KMS-11 (cell line): ENCODE data around the gene KTN1.

Experiments used
- H2AFZ ChIP-seq: fragments of 200-600 bp; sonication (generic); 2 replicates; pipeline ENCODE4 v1.6.1; 2016; ENCODE audit warnings: antibody characterized with exemption, mixed run types, low read depth
- H3K27ac ChIP-seq: fragments of 200-600 bp; sonication (generic); 2 replicates; pipeline ENCODE4 v1.6.1; 2016; ENCODE audit warnings: mild to moderate bottlenecking, mixed run types
- H3K27me3 ChIP-seq: fragments of 200-600 bp; sonication (generic); 2 replicates; pipeline ENCODE4 v1.6.1; 2017; ENCODE audit warnings: mild to moderate bottlenecking, low read depth, mixed run types, moderate library complexity; ENCODE audit not compliant: insufficient read depth
- H3K36me3 ChIP-seq: fragments of 200-600 bp; sonication (generic); 2 replicates; pipeline ENCODE4 v1.6.1; 2017; ENCODE audit warnings: mild to moderate bottlenecking, mixed run types; ENCODE audit not compliant: insufficient read depth
- H3K4me1 ChIP-seq: fragments of 200-600 bp; sonication (generic); 2 replicates; pipeline ENCODE4 v1.6.1; 2016; ENCODE audit warnings: mild to moderate bottlenecking, low read depth, mixed run types; ENCODE audit not compliant: poor library complexity, severe bottlenecking
- H3K4me2 ChIP-seq: fragments of 200-600 bp; sonication (generic); 2 replicates; pipeline ENCODE4 v1.7.0; 2016; ENCODE audit warnings: mild to moderate bottlenecking, mixed run types
- H3K4me3 ChIP-seq: fragments of 200-600 bp; sonication (generic); IDR thresholded peaks from 2 replicates; pipeline ENCODE4 v1.6.1; 2017; ENCODE audit warnings: low read depth, low read length, mixed read lengths; ENCODE audit not compliant: insufficient read depth
- H3K79me2 ChIP-seq: fragments of 200-600 bp; sonication (generic); 2 replicates; pipeline ENCODE4 v1.6.1; 2016; ENCODE audit warnings: low read depth, mixed run types; ENCODE audit not compliant: insufficient read depth
- H3K9ac ChIP-seq: fragments of 200-600 bp; sonication (generic); 2 replicates; pipeline ENCODE4 v1.6.1; 2016; ENCODE audit warnings: mild to moderate bottlenecking, mixed run types
- H4K20me1 ChIP-seq: fragments of 200-600 bp; sonication (generic); 2 replicates; pipeline ENCODE4 v1.6.1; 2016; ENCODE audit warnings: mild to moderate bottlenecking, mixed run types; ENCODE audit not compliant: insufficient read depth
- TF ChIP-seq, protein P1 (sequence below): fragments of 200-600 bp; sonication (generic); conservative IDR thresholded peaks from 2 replicates; pipeline ENCODE4 v1.6.1; 2017; ENCODE audit warnings: low read depth, mild to moderate bottlenecking, antibody characterized with exemption, low read length, moderate library complexity, mixed read lengths

The KTN1 gene

DNA sequence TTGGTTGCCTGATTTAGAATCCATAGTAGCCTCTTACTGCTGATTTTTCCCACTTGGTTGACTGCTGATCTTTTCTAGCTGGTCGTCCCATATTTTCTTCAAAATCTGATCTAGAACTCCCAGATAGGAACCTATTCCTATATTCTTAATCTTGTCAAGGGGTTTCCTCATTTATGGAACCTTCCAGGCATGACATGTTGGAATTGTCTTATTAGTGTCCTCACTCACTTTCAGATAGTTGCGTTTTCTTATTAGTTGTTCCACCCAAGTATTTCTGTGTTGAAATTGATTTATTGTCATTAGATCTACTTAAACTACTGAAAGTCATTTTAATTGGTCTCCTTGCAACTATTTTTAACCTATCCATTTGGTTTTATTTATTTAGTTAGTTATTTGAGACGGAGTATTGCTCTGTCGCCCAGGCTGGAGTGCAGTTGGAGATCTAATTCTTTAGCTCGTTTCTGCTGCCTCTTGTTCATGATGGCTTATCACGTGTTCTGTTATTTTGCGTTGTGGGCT is 25.0 kb downstream of the KTN1 start:
- H3K4me3 ChIP-seq: no peak overlapping the region
- no peaks in the 10 kb centered on the region for H3K27me3 ChIP-seq
- H3K79me2 ChIP-seq: peaks cover 18% of the 10 kb centered on the region; the same call in 1 of the 2 replicates
- no peak overlapping the region for H3K9ac ChIP-seq
- TF ChIP-seq, protein P1, sequence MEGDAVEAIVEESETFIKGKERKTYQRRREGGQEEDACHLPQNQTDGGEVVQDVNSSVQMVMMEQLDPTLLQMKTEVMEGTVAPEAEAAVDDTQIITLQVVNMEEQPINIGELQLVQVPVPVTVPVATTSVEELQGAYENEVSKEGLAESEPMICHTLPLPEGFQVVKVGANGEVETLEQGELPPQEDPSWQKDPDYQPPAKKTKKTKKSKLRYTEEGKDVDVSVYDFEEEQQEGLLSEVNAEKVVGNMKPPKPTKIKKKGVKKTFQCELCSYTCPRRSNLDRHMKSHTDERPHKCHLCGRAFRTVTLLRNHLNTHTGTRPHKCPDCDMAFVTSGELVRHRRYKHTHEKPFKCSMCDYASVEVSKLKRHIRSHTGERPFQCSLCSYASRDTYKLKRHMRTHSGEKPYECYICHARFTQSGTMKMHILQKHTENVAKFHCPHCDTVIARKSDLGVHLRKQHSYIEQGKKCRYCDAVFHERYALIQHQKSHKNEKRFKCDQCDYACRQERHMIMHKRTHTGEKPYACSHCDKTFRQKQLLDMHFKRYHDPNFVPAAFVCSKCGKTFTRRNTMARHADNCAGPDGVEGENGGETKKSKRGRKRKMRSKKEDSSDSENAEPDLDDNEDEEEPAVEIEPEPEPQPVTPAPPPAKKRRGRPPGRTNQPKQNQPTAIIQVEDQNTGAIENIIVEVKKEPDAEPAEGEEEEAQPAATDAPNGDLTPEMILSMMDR: no peak
- H4K20me1 ChIP-seq: no peaks in the 10 kb centered on the region
- no peak overlapping the region for H2AFZ ChIP-seq
- H3K27ac ChIP-seq: no peak overlapping the region
- no peaks in the 10 kb centered on the region for H3K36me3 ChIP-seq
- H3K4me1 ChIP-seq: peaks cover 5% of the 10 kb centered on the region
- H3K4me2 ChIP-seq: no peak overlapping the region

DNA sequence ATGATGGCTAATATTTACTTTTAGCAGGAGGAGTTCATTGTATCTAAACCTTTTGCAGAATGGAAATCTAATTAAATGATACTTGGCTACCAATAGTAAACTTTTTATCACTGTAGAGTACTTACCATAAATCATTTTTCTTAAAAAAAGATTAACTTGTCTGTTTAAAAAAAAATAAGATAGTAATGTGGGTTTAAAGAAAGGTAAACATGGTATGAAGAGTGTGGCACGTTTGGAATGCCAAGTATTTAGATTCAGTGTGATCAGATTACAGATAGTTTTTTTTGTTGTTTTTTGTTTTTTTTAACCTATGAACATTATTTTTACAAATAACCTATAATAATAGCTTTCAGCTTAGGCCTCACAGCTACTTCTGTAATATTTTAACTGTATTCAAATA is 25.8 kb downstream of the KTN1 start:
- Histone ChIP-seq H3K4me3 (no peak overlapping the region), H3K36me3 (no peaks in the 10 kb centered on the region), H3K27ac (no peak overlapping the region), H4K20me1 (no peaks in the 10 kb centered on the region), H3K4me1 (peaks cover 5% of the 10 kb centered on the region), H3K27me3 (no peaks in the 10 kb centered on the region), H2AFZ (no peak overlapping the region), H3K79me2 (peaks cover 23% of the 10 kb centered on the region; the same call in 1 of the 2 replicates), H3K9ac (no peak overlapping the region), H3K4me2 (no peak overlapping the region)
- TF ChIP-seq, protein P1: no peak

DNA sequence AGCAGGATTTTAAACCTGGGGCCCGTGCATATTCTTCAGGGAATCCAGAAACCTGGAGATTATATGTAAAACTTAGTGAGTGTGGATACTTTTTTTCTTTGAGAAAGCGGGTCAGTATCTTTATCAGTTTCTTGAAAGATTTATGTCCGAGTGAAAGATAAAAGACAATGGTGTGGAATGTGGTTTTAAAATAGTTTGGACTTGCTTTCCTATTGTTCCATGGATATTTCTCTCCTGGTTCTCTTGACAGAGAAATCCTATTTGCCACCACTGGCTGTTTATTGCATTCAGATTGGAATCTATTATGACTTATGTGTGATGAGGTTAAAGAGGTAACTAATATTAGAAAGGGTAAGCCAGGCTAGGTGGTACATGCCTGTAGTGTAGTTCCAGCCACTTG is 27.4 kb downstream of the KTN1 start:
- Histone ChIP-seq H3K79me2 (peaks cover 23% of the 10 kb centered on the region; the same call in 1 of the 2 replicates), H3K4me1 (peaks cover 5% of the 10 kb centered on the region), H2AFZ (no peak overlapping the region), H3K27ac (no peak overlapping the region), H3K4me3 (no peak overlapping the region), H3K27me3 (no peaks in the 10 kb centered on the region), H3K4me2 (no peak overlapping the region), H3K9ac (no peak overlapping the region), H3K36me3 (no peaks in the 10 kb centered on the region), H4K20me1 (no peaks in the 10 kb centered on the region)
- TF ChIP-seq, protein P1: no peak

DNA sequence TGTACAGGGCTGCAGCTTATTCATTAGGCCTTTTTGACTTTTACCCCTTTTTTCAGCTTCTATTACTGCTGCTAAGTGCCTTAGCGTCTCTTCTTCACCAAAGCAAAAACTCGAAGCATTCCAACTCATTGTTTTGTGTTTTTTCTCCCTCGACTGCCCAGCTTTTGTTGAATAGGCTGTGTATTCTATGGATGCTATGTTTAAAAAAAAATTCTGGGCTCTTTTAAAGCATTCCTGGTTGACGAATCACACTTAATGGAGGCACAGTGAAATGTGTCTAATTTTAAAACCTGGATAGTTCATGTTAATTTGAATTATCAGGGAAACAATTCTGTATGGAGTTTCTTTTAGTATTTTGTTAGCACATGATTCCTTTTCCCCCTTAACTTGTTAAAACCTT is 29.7 kb downstream of the KTN1 start:
- peaks cover 19% of the 10 kb centered on the region; the same call in 1 of the 2 replicates for H3K79me2 ChIP-seq
- no peak overlapping the region for H3K27ac ChIP-seq
- no peaks in the 10 kb centered on the region for H4K20me1 ChIP-seq
- TF ChIP-seq, protein P1: no peak
- H3K36me3 ChIP-seq: no peaks in the 10 kb centered on the region
- H2AFZ ChIP-seq: no peak overlapping the region
- H3K4me3 ChIP-seq: no peak overlapping the region
- no peaks in the 10 kb centered on the region for H3K27me3 ChIP-seq
- H3K9ac ChIP-seq: no peak overlapping the region
- peaks cover 5% of the 10 kb centered on the region for H3K4me1 ChIP-seq
- no peak overlapping the region for H3K4me2 ChIP-seq
